Memory B cell (primary cell): ENCODE measurements around the gene CCDC85C.
A peak's percentile ranks its signal among the peaks of the same experiment; 100 is the strongest.

Experiments
- ATAC-seq: fragments of 150-1000 bp; cut with Tn5 transposase; 2 replicates; pipeline ENCODE4 v1.10.0; 2021; ENCODE audit warnings: low read depth, mild to moderate bottlenecking, moderate library complexity
- DNase-seq, 2 donors: peaks; one replicate each; pipeline ENCODE4 v3.0.0; 2022; ENCODE audit warnings: low spot score in 2 of 2
- H3K27ac Mint-ChIP-seq: one replicate; pipeline ENCODE4 v1.8.0; 2022; ENCODE audit warnings: mild to moderate bottlenecking, moderate library complexity, mixed read lengths
- H3K27me3 Mint-ChIP-seq: one replicate; pipeline ENCODE4 v1.8.0; 2022; ENCODE audit warnings: mixed read lengths
- H3K36me3 Mint-ChIP-seq: one replicate; pipeline ENCODE4 v1.8.0; 2022; ENCODE audit warnings: mild to moderate bottlenecking, mixed read lengths
- H3K4me1 Mint-ChIP-seq: one replicate; pipeline ENCODE4 v1.8.0; 2022; ENCODE audit warnings: mixed read lengths
- H3K4me3 Mint-ChIP-seq: one replicate; pipeline ENCODE4 v1.8.0; 2022; ENCODE audit warnings: mild to moderate bottlenecking, moderate library complexity, mixed read lengths
- H3K9me3 Mint-ChIP-seq: one replicate; pipeline ENCODE4 v1.8.0; 2022; ENCODE audit warnings: mixed read lengths

Gene CCDC85C

GRCh38 chr14:99505089-99505488 is 98.9 kb downstream of the CCDC85C start:
- DNase-seq (no peak), ATAC-seq (no peak)
- no peaks in the 10 kb centered on the region for H3K4me1 Mint-ChIP-seq
- no peaks in the 10 kb centered on the region for H3K27me3 Mint-ChIP-seq
- peak overlapping the region; percentile 3 for H3K27ac Mint-ChIP-seq
- H3K4me3 Mint-ChIP-seq = no peak overlapping the region
- H3K36me3 Mint-ChIP-seq = peaks cover 47% of the 10 kb centered on the region
- no peaks in the 10 kb centered on the region for H3K9me3 Mint-ChIP-seq

- no peaks in the 10 kb centered on the region for H3K27me3 Mint-ChIP-seq
- no peak overlapping the region for H3K27ac Mint-ChIP-seq
- DNase-seq (no peak), ATAC-seq (no peak)
- H3K9me3 Mint-ChIP-seq = no peaks in the 10 kb centered on the region
- H3K4me3 Mint-ChIP-seq = no peak overlapping the region
- H3K4me1 Mint-ChIP-seq = no peaks in the 10 kb centered on the region
- peaks cover 43% of the 10 kb centered on the region for H3K36me3 Mint-ChIP-seq
Observed at GRCh38 chr14:99503848-99504453, 100.1 kb downstream of the CCDC85C start.

GRCh38 chr14:99502989-99503421 is 101.0 kb downstream of the CCDC85C start:
- Mint-ChIP-seq H3K27ac (no peak overlapping the region), H3K4me3 (no peak overlapping the region), H3K9me3 (no peaks in the 10 kb centered on the region), H3K36me3 (peaks cover 35% of the 10 kb centered on the region), H3K4me1 (no peaks in the 10 kb centered on the region), H3K27me3 (no peaks in the 10 kb centered on the region)
- no peak for DNase-seq
- no peak for ATAC-seq

- no peak for ATAC-seq
- H3K4me3 Mint-ChIP-seq = no peak overlapping the region
- peaks cover 4% of the 10 kb centered on the region for H3K4me1 Mint-ChIP-seq
- H3K27me3 Mint-ChIP-seq = no peaks in the 10 kb centered on the region
- H3K9me3 Mint-ChIP-seq = no peaks in the 10 kb centered on the region
- no peak overlapping the region for H3K27ac Mint-ChIP-seq
- DNase-seq = no peak
- H3K36me3 Mint-ChIP-seq = peaks cover 39% of the 10 kb centered on the region
Observed at GRCh38 chr14:99497894-99498293, 106.1 kb downstream of the CCDC85C start.

- Mint-ChIP-seq H3K9me3 (no peaks in the 10 kb centered on the region), H3K4me1 (peaks cover 4% of the 10 kb centered on the region), H3K27me3 (no peaks in the 10 kb centered on the region), H3K36me3 (peaks cover 38% of the 10 kb centered on the region), H3K27ac (no peak overlapping the region), H3K4me3 (no peak overlapping the region)
- ATAC-seq (no peak), DNase-seq (no peak)
Observed at GRCh38 chr14:99497341-99497740, 106.7 kb downstream of the CCDC85C start.

GRCh38 chr14:99484106-99484505 is 119.9 kb downstream of the CCDC85C start:
- Mint-ChIP-seq H3K4me3 (no peak overlapping the region), H3K36me3 (no peaks in the 10 kb centered on the region), H3K27ac (no peak overlapping the region), H3K27me3 (no peaks in the 10 kb centered on the region), H3K9me3 (no peaks in the 10 kb centered on the region), H3K4me1 (peaks cover 47% of the 10 kb centered on the region)
- ATAC-seq (no peak), DNase-seq (no peak)

- ATAC-seq (no peak), DNase-seq (peak in 1 of 2 donors; percentile 2)
- Mint-ChIP-seq H3K4me1 (peaks cover 52% of the 10 kb centered on the region), H3K9me3 (no peaks in the 10 kb centered on the region), H3K36me3 (no peaks in the 10 kb centered on the region), H3K4me3 (peak overlapping the region; percentile 86), H3K27ac (peak overlapping the region; percentile 91), H3K27me3 (no peaks in the 10 kb centered on the region)
Observed at GRCh38 chr14:99481745-99482099, 122.3 kb downstream of the CCDC85C start.

- DNase-seq = peak; percentile 97 to 100
- peaks cover 46% of the 10 kb centered on the region for H3K4me1 Mint-ChIP-seq
- no peaks in the 10 kb centered on the region for H3K27me3 Mint-ChIP-seq
Observed at GRCh38 chr14:99480917-99481744, 122.9 kb downstream of the CCDC85C start, which contains the start of gene CCNK. TSS of gene CCNK (plus strand) at chr14:99481409. CDS start at chr14:99492678, 11,269 bp downstream.

GRCh38 chr14:99479906-99480869 is 123.8 kb downstream of the CCDC85C start, which contains the start of gene SETD3:
TSS of gene SETD3 (minus strand) at chr14:99480859. CDS start at chr14:99465805, 15,054 bp downstream.
- no peaks in the 10 kb centered on the region for H3K36me3 Mint-ChIP-seq
- peak within 1 kb of the TSS; percentile 99 for H3K4me3 Mint-ChIP-seq
- DNase-seq (peak; percentile 7 to 45), ATAC-seq (no peak)
- H3K27me3 Mint-ChIP-seq = no peaks in the 10 kb centered on the region
- no peaks in the 10 kb centered on the region for H3K9me3 Mint-ChIP-seq
- H3K4me1 Mint-ChIP-seq = peaks cover 41% of the 10 kb centered on the region
- H3K27ac Mint-ChIP-seq = peak within 1 kb of the TSS; percentile 91

More at GRCh38 chr14:99480917-99481744, 122.9 kb downstream of the CCDC85C start, which contains the start of gene CCNK:
- peak; percentile 82 for ATAC-seq
- Mint-ChIP-seq H3K4me3 (peak within 1 kb of the TSS; percentile 86), H3K27ac (peak within 1 kb of the TSS; percentile 91), H3K9me3 (no peaks in the 10 kb centered on the region), H3K36me3 (no peaks in the 10 kb centered on the region)

- ATAC-seq (no peak), DNase-seq (no peak)
- Mint-ChIP-seq H3K4me3 (peak overlapping the region; percentile 99), H3K27me3 (no peaks in the 10 kb centered on the region), H3K36me3 (no peaks in the 10 kb centered on the region), H3K27ac (peak overlapping the region; percentile 76), H3K4me1 (peaks cover 39% of the 10 kb centered on the region), H3K9me3 (no peaks in the 10 kb centered on the region)
Observed at GRCh38 chr14:99479160-99479905, 124.7 kb downstream of the CCDC85C start.

- H3K9me3 Mint-ChIP-seq = no peaks in the 10 kb centered on the region
- no peak overlapping the region for H3K27ac Mint-ChIP-seq
- no peak for ATAC-seq
- DNase-seq = no peak
- no peaks in the 10 kb centered on the region for H3K27me3 Mint-ChIP-seq
- no peak overlapping the region for H3K4me3 Mint-ChIP-seq
- peaks cover 30% of the 10 kb centered on the region for H3K4me1 Mint-ChIP-seq
- H3K36me3 Mint-ChIP-seq = no peaks in the 10 kb centered on the region
Observed at GRCh38 chr14:99478128-99478527, 125.9 kb downstream of the CCDC85C start.

GRCh38 chr14:99476864-99477263 is 127.1 kb downstream of the CCDC85C start:
- no peak overlapping the region for H3K4me3 Mint-ChIP-seq
- ATAC-seq = no peak

GRCh38 chr14:99475660-99476059 is 128.3 kb downstream of the CCDC85C start:
- peaks cover 26% of the 10 kb centered on the region for H3K4me1 Mint-ChIP-seq
- no peak overlapping the region for H3K27ac Mint-ChIP-seq
- no peak overlapping the region for H3K4me3 Mint-ChIP-seq
- ATAC-seq (no peak), DNase-seq (no peak)
- H3K9me3 Mint-ChIP-seq = no peaks in the 10 kb centered on the region
- H3K27me3 Mint-ChIP-seq = no peaks in the 10 kb centered on the region
- no peaks in the 10 kb centered on the region for H3K36me3 Mint-ChIP-seq

More at GRCh38 chr14:99476864-99477263, 127.1 kb downstream of the CCDC85C start:
- no peaks in the 10 kb centered on the region for H3K9me3 Mint-ChIP-seq
- no peaks in the 10 kb centered on the region for H3K27me3 Mint-ChIP-seq
- no peak for DNase-seq
- H3K36me3 Mint-ChIP-seq = no peaks in the 10 kb centered on the region
- H3K4me1 Mint-ChIP-seq = peaks cover 25% of the 10 kb centered on the region
- peak overlapping the region; percentile 62 for H3K27ac Mint-ChIP-seq
